PC-3 (cell line): ENCODE measurements around the gene FGFR3.

Source experiments
- EZH2 ChIP-seq: fragments of 300-600 bp; sonication (generic); IDR thresholded peaks from one replicate; pipeline ENCODE4 v1.6.1; 2017; ENCODE audit warnings: antibody characterized with exemption, mild to moderate bottlenecking, low read length; ENCODE audit not compliant: unreplicated experiment
- EZH2phosphoT487 ChIP-seq: fragments of 300-600 bp; sonication (generic); IDR thresholded peaks from 2 replicates; pipeline ENCODE4 v1.6.1; 2018; ENCODE audit warnings: mild to moderate bottlenecking, antibody characterized with exemption, low read length, borderline replicate concordance
- TF ChIP-seq, protein P1 (sequence below): fragments of 300-600 bp; sonication (generic); conservative IDR thresholded peaks from 2 replicates; pipeline ENCODE4 v1.5.1; 2017; ENCODE audit warnings: antibody characterized with exemption, low read depth, mild to moderate bottlenecking, low read length

DNA sequence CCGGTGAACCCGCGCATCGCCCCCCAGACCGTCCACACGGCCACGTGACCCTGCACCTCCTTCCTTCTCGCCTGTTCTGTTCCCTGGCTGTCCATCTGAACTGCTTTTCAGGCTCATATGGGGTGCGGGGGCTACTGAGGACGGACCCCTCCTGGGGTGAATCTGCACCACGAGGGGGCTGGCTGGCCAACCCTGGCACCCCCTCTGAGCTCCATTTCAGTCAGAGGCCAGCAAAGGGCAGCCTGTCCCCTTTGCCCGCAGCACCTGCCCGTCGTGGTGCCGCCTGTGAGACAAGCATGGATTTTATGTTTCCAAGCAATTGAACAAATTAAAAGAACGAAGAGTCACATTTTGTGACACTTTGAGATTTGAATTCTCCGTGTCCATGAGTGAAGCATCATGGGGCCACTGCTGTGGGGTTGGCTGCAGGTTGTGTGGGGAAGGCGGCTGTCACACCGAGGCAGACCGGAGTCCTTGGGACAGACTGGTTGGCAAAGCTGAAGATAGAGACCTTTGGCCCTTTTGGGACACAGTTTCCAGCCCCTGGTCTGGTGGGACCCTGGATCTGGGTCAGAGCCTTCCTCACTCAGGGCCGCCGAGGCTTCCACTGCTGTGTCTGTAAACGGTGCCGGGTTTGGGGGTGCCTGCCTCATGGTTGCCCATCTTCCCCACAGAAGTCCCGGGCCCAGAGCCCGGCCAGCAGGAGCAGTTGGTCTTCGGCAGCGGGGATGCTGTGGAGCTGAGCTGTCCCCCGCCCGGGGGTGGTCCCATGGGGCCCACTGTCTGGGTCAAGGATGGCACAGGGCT lies 5.7 kb downstream of the FGFR3 start:
- TF ChIP-seq, protein P1, sequence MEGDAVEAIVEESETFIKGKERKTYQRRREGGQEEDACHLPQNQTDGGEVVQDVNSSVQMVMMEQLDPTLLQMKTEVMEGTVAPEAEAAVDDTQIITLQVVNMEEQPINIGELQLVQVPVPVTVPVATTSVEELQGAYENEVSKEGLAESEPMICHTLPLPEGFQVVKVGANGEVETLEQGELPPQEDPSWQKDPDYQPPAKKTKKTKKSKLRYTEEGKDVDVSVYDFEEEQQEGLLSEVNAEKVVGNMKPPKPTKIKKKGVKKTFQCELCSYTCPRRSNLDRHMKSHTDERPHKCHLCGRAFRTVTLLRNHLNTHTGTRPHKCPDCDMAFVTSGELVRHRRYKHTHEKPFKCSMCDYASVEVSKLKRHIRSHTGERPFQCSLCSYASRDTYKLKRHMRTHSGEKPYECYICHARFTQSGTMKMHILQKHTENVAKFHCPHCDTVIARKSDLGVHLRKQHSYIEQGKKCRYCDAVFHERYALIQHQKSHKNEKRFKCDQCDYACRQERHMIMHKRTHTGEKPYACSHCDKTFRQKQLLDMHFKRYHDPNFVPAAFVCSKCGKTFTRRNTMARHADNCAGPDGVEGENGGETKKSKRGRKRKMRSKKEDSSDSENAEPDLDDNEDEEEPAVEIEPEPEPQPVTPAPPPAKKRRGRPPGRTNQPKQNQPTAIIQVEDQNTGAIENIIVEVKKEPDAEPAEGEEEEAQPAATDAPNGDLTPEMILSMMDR = no peak
- TF ChIP-seq EZH2 = no peak
- no peak for TF ChIP-seq EZH2phosphoT487
